ENCODE measurements around the gene NEDD4L.
A peak's percentile ranks its signal among the peaks of the same experiment; 100 is the strongest.
"Not testable (repeated sequence)": the region's sequence is repeated elsewhere in the genome, so short reads cannot be mapped to it uniquely, and the experiment has no call there.

Gene NEDD4L

GRCh38 chr18:58027341-58027740 is 16.7 kb upstream of the NEDD4L start:
- no peak for DNase-seq

DNA sequence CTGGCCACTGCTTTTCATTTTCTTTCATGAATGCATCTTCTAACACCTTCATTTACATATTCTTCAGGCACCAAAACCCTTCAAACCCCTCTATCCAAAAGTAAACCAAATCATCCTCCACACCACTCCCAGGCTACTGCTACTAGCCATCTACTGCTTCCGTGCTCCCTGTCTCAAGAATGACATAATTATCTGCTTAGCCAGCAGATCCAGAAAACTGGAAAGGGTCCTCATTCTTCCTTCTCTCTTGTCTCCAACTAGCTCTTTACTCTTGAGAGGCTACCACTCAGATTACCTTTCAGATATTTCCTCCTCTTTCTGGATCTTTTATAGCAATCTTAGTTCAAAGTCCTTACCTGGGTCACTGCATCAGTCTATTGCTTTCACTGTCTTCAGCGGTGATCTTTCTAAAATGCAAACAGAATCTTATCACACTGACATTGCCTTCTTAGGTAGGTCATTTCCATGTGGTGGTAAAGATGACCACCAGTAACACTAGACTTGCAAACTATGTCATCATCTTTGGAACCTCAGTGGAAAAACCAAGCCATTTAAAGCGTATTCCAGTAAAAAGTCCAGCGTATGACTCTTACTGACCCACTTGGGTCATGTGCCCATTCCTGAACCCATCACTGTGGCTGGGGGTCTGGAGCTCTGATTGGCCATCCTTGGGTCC is 15.8 kb upstream of the NEDD4L start:
- DNase-seq: no peak

- no peak for DNase-seq
Measured at GRCh38 chr18:58032233-58032632, 11.8 kb upstream of the NEDD4L start.

- no peak for DNase-seq
Measured at GRCh38 chr18:58033216-58033615, 10.8 kb upstream of the NEDD4L start.

GRCh38 chr18:58034370-58034769 is 9.7 kb upstream of the NEDD4L start:
- DNase-seq: no peak

DNA sequence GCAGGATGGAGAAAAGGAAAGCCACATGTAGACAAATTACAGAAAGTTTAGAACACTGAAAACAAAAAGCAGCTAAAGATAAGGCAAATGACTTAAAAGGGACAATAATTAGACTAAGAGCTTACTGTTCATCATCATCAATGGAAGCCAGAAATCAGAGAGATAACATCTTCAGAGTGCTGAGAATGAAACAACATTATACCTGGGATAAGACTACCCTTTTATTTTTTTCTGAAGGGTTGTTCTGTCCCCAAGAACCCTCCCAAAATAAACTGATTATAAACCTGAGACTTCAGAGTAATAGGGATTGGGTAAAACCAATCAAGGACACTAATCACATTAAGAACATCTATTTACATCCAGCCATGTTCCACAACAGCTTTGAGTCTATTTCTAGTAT is 6.9 kb upstream of the NEDD4L start:
- DNase-seq: no peak

DNA sequence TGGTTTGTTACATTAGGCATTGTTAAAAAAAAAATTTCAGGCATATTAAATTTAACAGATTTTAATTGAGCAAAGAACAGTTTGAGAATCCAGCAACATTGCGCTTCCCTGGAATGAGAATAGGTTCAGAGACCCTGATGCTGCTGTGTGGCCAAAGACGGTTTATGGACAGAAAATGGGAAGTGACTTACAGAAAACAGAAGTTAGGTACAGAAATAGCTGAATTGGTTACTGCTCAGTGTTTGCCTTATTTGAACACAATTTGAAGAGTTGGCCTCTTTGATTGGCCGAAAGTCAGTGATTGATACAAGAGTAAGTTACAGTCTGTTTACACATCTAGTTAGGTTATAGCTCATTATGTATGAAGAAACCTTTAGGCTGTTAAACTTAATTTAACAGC is 6.0 kb upstream of the NEDD4L start:
- no peak for DNase-seq

DNA sequence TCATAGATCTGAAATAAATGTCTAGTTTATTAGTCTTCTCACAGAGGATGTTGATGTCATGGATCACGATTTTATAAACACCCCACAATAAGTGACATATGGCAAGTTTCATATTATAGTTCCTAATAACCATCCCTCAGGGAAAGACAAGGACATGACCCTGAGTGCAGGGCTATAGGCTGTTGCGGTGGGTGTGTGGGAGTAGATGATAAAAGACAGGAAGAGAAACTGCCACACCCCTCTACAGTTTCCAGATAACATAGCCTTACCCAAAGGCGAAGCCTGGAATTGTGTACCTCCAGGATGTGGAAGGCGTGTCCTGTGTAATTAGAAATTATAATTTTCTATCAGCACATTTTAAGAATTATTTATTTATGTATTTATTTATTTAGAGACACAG is 2.4 kb upstream of the NEDD4L start:
- DNase-seq: no peak

DNA sequence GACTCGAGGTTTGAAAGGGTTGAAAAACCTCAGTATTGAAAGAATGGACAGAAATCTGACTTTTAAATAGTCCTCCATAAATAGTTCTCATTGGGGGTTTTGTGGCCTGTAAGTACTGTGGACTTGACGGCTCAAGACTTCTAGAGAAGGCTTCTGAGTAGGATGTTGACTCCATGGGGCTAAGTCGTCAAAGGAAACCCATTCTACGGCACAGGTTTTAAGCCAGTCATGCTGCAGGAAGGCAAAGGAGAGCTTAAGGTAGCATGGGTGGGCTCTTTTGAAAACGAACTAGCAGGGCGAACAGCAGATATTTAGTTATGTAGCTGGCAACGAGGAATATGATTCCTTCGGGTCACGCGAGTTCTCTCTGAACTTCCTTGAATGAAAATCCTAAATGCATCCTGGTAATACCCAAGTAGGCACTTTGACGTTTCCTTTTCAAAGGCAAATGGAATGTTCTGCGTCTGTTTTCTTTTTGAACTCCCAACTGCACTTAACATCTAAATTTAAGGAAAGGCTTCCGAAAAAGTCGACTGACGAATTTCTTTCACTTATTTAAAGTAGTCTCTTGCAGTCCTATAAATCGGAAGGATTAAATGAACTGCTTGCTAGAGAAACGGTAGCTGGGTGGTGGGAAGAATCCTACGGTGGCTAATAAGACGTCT is 1.1 kb upstream of the NEDD4L start:
- DNase-seq: no peak

DNA sequence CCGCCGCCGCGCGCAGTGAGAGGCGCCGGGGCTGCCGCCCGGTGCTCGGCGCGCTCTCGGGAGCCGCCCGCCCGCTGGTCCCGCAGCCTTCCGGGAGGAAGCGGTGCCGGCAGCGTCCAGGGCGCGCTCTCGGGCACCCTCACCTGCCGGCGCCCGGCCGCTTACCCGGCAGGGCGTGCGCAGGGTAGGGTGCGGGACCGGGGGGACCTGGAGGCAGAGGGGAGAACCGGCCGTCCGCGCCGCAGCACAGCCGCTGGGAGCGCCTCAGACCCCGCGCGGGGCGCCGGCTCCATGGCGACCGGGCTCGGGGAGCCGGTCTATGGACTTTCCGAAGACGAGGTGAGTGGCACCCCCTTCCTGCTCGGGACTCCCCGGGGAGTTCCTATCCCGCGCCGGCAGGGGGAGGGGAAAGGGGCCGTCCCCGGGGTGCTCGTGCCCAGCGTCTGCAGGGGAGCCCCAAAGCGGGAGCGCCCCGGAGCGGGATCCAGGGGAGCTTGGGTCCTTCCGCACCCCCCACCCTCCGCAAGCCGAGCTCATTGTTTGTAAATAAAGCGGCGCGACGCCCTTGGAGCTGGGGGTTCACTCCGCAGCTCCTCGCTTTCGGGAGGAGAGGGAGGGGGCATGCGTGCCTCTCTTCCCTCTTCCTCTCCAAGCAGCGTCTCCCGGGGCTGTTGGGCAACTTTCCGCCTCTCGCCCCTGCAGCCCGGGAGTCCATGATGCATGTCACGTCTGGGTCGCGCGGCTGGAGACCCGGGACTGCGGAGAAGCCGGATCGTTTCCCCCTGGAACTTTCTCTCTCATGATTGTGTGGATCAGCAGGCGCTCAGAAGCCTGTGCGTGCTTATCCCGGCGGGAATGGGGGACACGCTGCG is 580 bp downstream of the NEDD4L start:
- peak; percentile 48 for DNase-seq

GRCh38 chr18:58045242-58046092 is 1.4 kb downstream of the NEDD4L start:
- DNase-seq: peak; percentile 25

- no peak for DNase-seq
Measured at GRCh38 chr18:58046093-58046793, 2.2 kb downstream of the NEDD4L start.

GRCh38 chr18:58046794-58047555 is 2.9 kb downstream of the NEDD4L start:
- DNase-seq: no peak

DNA sequence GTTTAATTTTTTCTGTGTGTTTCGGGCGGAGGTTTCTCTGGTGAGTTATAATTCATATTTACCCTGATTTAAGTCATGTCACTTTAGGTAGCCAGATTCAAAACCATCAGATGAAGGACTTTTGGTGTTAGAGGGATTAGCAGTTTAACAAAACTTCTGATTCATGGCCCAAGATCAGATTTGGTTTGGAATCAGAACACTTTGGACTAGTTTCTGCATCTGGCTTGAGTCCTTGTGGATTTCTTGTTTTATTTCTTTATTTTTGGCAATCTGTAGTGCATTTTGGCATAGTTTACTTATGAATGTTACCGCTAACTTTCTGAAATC is 3.5 kb downstream of the NEDD4L start:
- DNase-seq: no peak

DNA sequence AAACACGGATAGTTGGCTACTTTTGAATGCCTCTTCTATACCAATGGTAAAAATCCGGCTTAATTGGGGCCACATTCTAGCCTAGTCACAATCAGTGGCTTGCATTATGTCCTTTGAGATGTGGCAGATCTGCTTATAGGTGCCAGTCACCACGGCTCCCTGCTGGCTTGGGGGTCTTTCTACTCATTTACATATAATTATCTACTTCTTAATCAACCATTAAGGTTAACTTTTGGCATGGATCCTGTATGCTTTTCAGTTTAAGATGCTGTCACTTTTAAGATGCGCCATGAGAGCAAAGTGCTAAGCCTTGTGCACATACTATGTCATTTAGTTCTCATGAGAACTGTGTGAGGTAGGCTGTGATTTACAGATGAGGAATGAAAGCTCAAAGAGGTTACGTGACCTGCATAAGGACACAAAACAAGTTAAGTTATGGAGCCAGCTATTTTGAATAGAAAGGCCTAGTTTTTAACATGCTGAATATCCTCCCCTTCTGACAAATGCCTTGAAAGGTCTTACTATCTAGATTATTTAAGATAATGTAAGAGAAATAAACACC is 4.1 kb downstream of the NEDD4L start:
- no peak for DNase-seq

DNA sequence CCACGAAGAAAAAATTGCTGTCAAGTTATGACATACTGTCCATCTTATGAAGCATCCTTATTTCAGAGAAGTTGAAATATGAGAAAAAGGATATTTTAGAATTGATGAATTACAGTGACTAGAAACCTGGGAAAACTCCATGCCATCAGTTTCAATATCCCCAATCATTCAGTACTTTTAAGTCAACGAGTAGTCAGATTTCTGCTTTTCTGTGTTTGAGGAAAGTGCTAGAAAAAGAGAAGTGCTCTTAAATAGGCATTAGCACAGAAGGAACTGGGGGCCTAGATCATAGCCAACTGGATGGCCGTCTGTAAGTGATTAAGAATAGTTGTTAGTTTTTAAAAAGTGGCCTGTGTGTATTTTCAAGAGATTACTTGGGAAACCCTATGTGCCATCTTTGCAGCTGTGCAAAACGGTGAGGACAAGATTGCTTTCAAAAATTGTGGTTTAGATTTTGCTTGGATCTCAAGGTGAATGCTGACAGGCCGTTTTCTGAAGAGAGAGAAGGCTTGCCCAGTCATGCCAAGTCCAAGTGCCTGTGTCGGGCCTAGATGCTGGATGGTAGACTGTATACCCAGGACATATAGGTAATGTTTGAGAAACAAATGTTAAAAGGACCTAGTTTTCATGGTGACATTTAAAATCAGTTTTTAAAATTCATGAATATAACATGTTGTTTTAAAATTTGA is 5.1 kb downstream of the NEDD4L start:
- no peak for DNase-seq

DNA sequence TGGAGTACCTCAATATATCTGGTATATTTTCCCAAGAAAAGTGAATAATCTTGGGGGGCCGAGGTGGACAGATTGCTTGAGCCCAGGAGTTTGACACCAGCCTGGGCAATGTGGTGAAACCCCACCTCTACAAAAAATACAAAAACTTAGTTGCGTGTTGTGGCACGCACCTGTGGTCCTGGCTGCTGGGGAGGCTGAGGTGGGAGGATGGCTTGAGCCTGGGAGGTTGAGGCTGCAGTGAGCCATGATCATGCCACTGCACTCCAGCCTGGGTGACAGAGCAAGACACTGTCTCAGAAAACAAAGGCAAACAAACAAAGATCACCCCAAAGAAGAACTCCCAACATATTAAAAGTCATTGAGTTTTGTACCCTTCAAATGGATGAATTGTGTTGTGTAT is 6.9 kb downstream of the NEDD4L start:
- not testable (repeated sequence) for DNase-seq

DNA sequence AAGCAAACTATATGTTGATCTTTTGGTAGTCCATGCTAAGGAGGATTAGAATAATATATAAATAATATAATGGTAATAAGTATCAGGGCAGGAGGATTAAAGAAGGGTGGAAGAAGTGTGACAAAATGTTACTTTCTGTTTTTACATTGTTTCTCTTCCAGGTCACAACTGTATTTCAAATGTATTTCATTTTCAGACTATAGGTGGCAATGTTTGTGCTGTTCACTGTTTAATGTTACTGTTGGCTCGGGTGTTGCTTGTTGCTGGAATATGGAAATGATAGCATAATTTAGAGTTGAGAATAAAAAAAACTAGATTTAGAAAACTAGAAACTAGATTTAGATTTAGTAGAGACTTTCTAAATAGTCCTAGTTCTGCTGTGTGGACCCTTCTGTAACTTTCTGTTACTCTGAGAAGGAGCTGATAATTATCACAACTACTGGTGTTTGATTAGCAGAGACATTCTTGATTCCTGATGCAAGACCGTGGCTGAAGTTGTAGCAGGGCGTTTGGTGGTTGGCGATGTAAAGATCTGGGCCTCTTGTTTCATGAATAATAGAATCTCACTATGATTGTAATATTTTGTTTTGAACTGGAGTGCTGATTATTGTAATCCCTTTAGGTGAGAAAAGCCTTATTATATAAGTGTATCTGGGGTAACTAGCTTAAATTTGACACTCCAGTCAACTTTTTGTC is 7.9 kb downstream of the NEDD4L start:
- DNase-seq: no peak

- DNase-seq: no peak
Measured at GRCh38 chr18:58052960-58053359, 8.9 kb downstream of the NEDD4L start.

Data from activated CD4-positive, alpha-beta T cell treated with anti-CD3 and anti-CD28 coated beads, Interleukin-2, Interleukin-6, amounts not matched to agents 100 ng/mL and 50 ng/mL, durations not matched to agents 16 hours and 8 hours (primary cell).